Right atrium auricular region (tissue), 2 donors: Measurements from ENCODE around the gene IER3. TPM values are rescaled to one million over a fixed set of nuclear protein-coding genes. Genes with fewer than 3 reads are reported as not detected.
A peak's percentile ranks its signal among the peaks of the same experiment; 100 is the strongest.

Experiments used
- DNase-seq: peaks from one replicate; pipeline ENCODE4 v3.0.0-alpha.2; 2019; ENCODE audit warnings: low spot score
- H3K27ac ChIP-seq, 2 donors: fragments of 200-600 bp; sonication (generic); 1 replicate in 1 of 2; 2 replicates in 1 of 2; pipeline ENCODE4 v1.5.1; 2016 to 2019
- H3K27me3 ChIP-seq, 2 donors: fragments of 200-600 bp; sonication (generic); one replicate each; pipeline versions ENCODE4 v1.5.1 to v1.6.0; 2017 to 2019
- H3K36me3 ChIP-seq: fragments of 200-600 bp; sonication (generic); one replicate; pipeline ENCODE4 v1.5.1; 2016
- H3K4me1 ChIP-seq, 2 donors: fragments of 200-600 bp; sonication (generic); one replicate each; pipeline versions ENCODE4 v1.5.1 to v1.6.0; 2017 to 2019
- H3K4me3 ChIP-seq, 2 donors: fragments of 200-600 bp; sonication (generic); 1 replicate in 1 of 2; 2 replicates in 1 of 2; pipeline ENCODE4 v1.5.1; 2017 to 2019; ENCODE audit warnings: mild to moderate bottlenecking in 1 of 2, moderate library complexity in 1 of 2
- H3K9me3 ChIP-seq, 2 donors: fragments of 200-600 bp; sonication (generic); one replicate each; pipeline ENCODE4 v1.5.1; 2019
- total RNA-seq, 2 donors: library from RNA; depleted of rRNA; stranded (reverse); fragments of >200 nt; gene quantifications; one replicate each; pipeline ENCODE4 v1.1.0, GENCODE V29; 2016
- TF ChIP-seq, protein P1 (sequence below), 2 donors: fragments of 200-600 bp; sonication (generic); IDR thresholded peaks; one replicate each; pipeline ENCODE4 v1.5.1; 2019; ENCODE audit warnings: antibody characterized with exemption in 2 of 2

Gene IER3
- total RNA-seq, 2 donors from 2014 or later, result 43.6 to 144 TPM

DNA sequence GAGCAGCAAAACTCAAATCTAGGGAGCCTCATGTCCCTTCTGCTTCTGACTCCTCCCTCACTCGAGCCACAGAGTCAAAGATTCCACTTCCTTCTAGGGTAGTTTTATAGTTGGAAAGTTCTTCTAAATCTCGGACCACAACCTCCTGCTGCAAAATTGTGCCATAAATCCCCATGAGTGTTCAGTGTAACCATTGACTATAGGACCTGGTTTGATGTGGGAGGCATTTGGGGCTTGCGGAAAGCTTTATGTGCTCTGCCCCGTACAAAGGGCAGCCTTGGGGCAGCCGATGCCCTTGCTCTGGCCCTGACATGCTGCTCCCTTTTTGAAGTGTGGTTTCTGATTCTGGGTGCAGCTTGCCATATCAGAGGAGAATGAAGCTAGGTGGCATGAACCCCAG is 43.6 kb upstream of the IER3 start:
- Histone ChIP-seq H3K4me1 (peaks cover 0 to 6% of the 10 kb centered on the region in 2 donors), H3K27me3 (no peaks in the 10 kb centered on the region), H3K27ac (peak overlapping the region in 1 of 2 donors; percentile 19), H3K4me3 (no peak overlapping the region), H3K36me3 (no peaks in the 10 kb centered on the region), H3K9me3 (no peaks in the 10 kb centered on the region)
- no peak for DNase-seq
- TF ChIP-seq, protein P1, sequence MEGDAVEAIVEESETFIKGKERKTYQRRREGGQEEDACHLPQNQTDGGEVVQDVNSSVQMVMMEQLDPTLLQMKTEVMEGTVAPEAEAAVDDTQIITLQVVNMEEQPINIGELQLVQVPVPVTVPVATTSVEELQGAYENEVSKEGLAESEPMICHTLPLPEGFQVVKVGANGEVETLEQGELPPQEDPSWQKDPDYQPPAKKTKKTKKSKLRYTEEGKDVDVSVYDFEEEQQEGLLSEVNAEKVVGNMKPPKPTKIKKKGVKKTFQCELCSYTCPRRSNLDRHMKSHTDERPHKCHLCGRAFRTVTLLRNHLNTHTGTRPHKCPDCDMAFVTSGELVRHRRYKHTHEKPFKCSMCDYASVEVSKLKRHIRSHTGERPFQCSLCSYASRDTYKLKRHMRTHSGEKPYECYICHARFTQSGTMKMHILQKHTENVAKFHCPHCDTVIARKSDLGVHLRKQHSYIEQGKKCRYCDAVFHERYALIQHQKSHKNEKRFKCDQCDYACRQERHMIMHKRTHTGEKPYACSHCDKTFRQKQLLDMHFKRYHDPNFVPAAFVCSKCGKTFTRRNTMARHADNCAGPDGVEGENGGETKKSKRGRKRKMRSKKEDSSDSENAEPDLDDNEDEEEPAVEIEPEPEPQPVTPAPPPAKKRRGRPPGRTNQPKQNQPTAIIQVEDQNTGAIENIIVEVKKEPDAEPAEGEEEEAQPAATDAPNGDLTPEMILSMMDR (IDR thresholded peaks at IDR 0.05), result no peak

DNA sequence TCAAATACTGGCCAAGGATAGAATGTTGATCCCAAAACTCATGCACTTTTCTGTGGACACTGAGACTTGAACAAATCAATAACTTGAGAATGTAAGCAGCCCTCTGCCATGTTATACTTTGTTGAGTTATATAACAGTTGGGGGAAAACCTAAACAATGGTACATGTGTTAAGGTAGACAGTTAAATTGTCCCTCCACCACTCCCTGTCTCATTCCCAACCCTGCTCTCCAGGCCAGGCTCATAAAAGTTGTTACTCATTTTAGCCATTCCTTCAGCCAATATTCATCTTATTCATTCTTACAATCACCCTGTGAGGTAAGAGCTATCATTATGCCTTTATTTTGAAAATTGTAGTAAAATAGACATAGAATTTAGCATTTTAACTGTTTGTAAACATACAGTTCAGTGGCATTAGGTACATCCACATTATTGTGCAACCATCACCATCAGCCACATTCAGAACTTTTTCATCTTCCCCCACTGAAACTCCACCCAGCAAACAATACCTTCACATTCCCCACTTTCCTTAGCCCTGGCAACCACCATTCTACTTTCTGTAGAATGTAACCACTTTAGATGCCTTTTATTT is 38.2 kb upstream of the IER3 start:
- peak overlapping the region; percentile 91 to 98 for H3K27ac ChIP-seq
- DNase-seq, result no peak
- peaks cover 0 to 50% of the 10 kb centered on the region in 2 donors for H3K4me1 ChIP-seq

DNA sequence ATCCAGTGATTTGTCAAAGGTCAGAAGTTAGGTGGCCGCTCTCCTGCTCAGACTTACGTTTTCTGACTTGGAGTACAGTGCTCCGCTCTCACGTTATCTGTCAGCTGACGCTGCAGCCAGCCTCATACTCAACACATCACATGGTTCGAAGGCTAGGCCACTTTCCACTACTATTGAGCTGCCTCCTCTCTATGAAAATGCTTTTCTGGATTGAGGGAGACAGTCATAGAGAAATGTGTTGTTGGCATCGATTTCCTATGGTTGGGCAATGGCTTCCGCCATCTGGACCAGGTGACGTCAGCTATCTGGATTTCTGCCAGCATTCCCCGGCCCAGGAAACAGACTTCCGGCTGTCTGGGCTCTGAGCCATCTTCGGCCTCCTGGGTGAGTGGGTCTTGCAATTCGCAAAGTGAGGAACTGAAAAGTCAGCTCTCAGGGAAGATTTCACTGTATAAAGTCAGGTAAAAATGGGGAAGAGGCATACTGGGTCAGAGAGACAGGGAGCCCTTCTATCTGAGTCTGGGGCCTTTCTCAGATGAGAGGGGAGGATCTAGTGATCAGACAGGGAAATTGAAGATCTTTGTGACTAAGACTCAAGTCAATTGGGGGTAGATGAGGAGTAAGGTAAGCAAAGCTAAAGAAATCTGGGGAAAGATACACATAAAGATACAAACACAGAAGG is 37.5 kb upstream of the IER3 start:
- H3K9me3 ChIP-seq, result no peaks in the 10 kb centered on the region
- H3K36me3 ChIP-seq, result no peaks in the 10 kb centered on the region
- TF ChIP-seq, protein P1 (IDR thresholded peaks at IDR 0.05), result no peak
- H3K27ac ChIP-seq, result peak overlapping the region; percentile 91 to 98
- H3K27me3 ChIP-seq, result no peaks in the 10 kb centered on the region
- H3K4me3 ChIP-seq, result no peak overlapping the region
- peaks cover 0 to 50% of the 10 kb centered on the region in 2 donors for H3K4me1 ChIP-seq
- peak; percentile 98 for DNase-seq

More for the DNA sequence above, 38.2 kb upstream of the IER3 start:
- Histone ChIP-seq H3K36me3 (no peaks in the 10 kb centered on the region), H3K9me3 (no peaks in the 10 kb centered on the region), H3K27me3 (no peaks in the 10 kb centered on the region), H3K4me3 (no peak overlapping the region)
- TF ChIP-seq, protein P1 (IDR thresholded peaks at IDR 0.05), result no peak

DNA sequence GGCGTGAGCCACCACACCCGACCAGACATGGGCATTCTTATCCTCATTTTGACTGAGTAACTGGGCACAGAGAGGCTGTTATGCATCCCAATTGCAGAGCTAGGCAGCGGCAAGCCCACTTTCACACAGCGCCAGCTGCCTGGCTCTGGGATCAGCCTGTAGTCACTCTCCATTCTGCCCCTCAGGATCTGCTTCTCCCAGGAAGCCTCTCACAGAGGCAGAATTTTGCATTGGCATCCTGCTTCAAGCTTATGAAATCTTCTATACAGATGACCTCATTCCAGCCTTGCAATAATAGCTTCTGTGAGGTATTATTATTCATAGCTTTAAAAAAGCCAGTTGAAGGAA is 37.0 kb upstream of the IER3 start:
- H3K27me3 ChIP-seq, result no peaks in the 10 kb centered on the region
- H3K9me3 ChIP-seq, result no peaks in the 10 kb centered on the region
- no peaks in the 10 kb centered on the region for H3K36me3 ChIP-seq
- H3K4me3 ChIP-seq, result no peak overlapping the region
- TF ChIP-seq, protein P1 (IDR thresholded peaks at IDR 0.05), result no peak
- peaks cover 0 to 50% of the 10 kb centered on the region in 2 donors for H3K4me1 ChIP-seq
- DNase-seq, result no peak
- peak overlapping the region; percentile 91 to 98 for H3K27ac ChIP-seq

DNA sequence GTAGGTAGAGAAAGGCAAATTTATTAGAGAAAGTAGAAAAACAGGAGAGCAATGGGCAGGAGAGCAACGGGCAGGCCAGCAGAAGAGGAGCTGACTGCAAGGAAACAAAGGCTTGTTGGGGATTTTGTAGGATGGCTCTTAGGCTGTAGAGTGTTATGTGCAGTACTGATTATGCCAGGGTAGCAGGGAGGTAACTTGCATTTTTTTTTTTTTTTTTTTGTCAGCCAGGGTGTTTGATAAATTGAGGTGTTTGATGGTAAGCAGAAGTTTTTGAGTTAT is 36.2 kb upstream of the IER3 start:
- Histone ChIP-seq H3K27me3 (no peaks in the 10 kb centered on the region), H3K27ac (peak overlapping the region; percentile 91 to 98), H3K9me3 (no peaks in the 10 kb centered on the region), H3K4me1 (peaks cover 0 to 50% of the 10 kb centered on the region in 2 donors), H3K36me3 (no peaks in the 10 kb centered on the region), H3K4me3 (no peak overlapping the region)
- TF ChIP-seq, protein P1 (IDR thresholded peaks at IDR 0.05), result no peak
- DNase-seq, result no peak
